HFF-Myc (cell line): ENCODE measurements around the gene SCAPER.
"Not testable (repeated sequence)": the region's sequence is repeated elsewhere in the genome, so short reads cannot be mapped to it uniquely, and the experiment has no call there.

Experiments used
- DNase-seq: peaks from one replicate; pipeline ENCODE4 v3.0.0-alpha.2; 2011; ENCODE audit warnings: low read depth; ENCODE audit errors: extremely low read depth
- H3K4me3 ChIP-seq: replicated peaks from 2 replicates; pipeline ENCODE4 v1.5.1; 2011; ENCODE audit warnings: low read depth, mild to moderate bottlenecking, control low read depth, low read length
- CTCF ChIP-seq: IDR thresholded peaks from 2 replicates; pipeline ENCODE4 v1.5.1; 2012; ENCODE audit warnings: mild to moderate bottlenecking, low read depth, low read length, control low read depth; ENCODE audit errors: missing control alignments

SCAPER gene

GRCh38 chr15:76839173-76839572 lies 66.0 kb downstream of the SCAPER start:
- H3K4me3 ChIP-seq = no peak overlapping the region
- DNase-seq = no peak
- no peak for TF ChIP-seq CTCF

GRCh38 chr15:76837474-76837873 lies 67.7 kb downstream of the SCAPER start:
- no peak for TF ChIP-seq CTCF
- H3K4me3 ChIP-seq = no peak overlapping the region
- DNase-seq = no peak

GRCh38 chr15:76829939-76830338 lies 75.2 kb downstream of the SCAPER start:
- DNase-seq = no peak

GRCh38 chr15:76823890-76824289 lies 81.2 kb downstream of the SCAPER start:
- no peak for DNase-seq
- no peak for TF ChIP-seq CTCF
- H3K4me3 ChIP-seq = no peak overlapping the region

More at GRCh38 chr15:76829939-76830338, 75.2 kb downstream of the SCAPER start:
- no peak for TF ChIP-seq CTCF
- no peak overlapping the region for H3K4me3 ChIP-seq

- no peak for TF ChIP-seq CTCF
- no peak for DNase-seq
- H3K4me3 ChIP-seq = no peak overlapping the region
Observed at GRCh38 chr15:76823303-76823702, 81.8 kb downstream of the SCAPER start.

- not testable (repeated sequence) for DNase-seq, H3K4me3 ChIP-seq
Observed at GRCh38 chr15:76818926-76819325, 86.2 kb downstream of the SCAPER start.

GRCh38 chr15:76815421-76815820 lies 89.7 kb downstream of the SCAPER start:
- DNase-seq = no peak
- no peak overlapping the region for H3K4me3 ChIP-seq
- TF ChIP-seq CTCF = no peak
